HEK293 (cell line): Measurements from ENCODE around the gene RORC.

Experiments
- CTCF ChIA-PET: fragments of 350-600 bp; formaldehyde crosslinking; extraction: SDS; loops from one replicate; lab custom pipeline; 2021; ENCODE audit warnings: antibody characterized with exemption; lab: Yijun Ruan, JAX
- POLR2A ChIA-PET: fragments of 300-600 bp; formaldehyde crosslinking; extraction: SDS; loops from one replicate; lab custom pipeline; 2020; ENCODE audit warnings: antibody characterized with exemption, inconsistent platforms; lab: Yijun Ruan, JAX
- H3K27ac ChIP-seq: fragments of 200-500 bp; sonication (Bioruptor generic); 2 replicates; pipeline ENCODE4 v1.5.1; 2014; ENCODE audit warnings: low read depth, low read length, control low read depth, inconsistent platforms; ENCODE audit errors: extremely low read depth
- H3K36me3 ChIP-seq, 2 experiments: fragments of 200-500 bp in 1 of 2; sonication (Bioruptor generic) in 1 of 2; 1 replicate in 1 of 2; 2 replicates in 1 of 2; pipeline ENCODE4 v1.5.1; 2014 to 2017; ENCODE audit warnings: inconsistent platforms in 2 of 2, low read length in 2 of 2; ENCODE audit not compliant: control insufficient read depth in 2 of 2, insufficient read depth in 1 of 2
- H3K4me1 ChIP-seq: fragments of 200-500 bp; sonication (Bioruptor generic); 2 replicates; pipeline ENCODE4 v1.5.1; 2014; ENCODE audit warnings: mild to moderate bottlenecking, low read length, inconsistent platforms; ENCODE audit not compliant: control insufficient read depth, insufficient read depth
- H3K4me3 ChIP-seq: 2 replicates; pipeline ENCODE4 v1.5.1; 2011; ENCODE audit warnings: low read depth, mild to moderate bottlenecking, control low read depth, low read length, moderate library complexity
- H3K9me3 ChIP-seq: fragments of 200-500 bp; sonication (Bioruptor generic); 2 replicates; pipeline ENCODE4 v1.5.1; 2014; ENCODE audit warnings: low read depth, low read length, inconsistent platforms; ENCODE audit not compliant: control insufficient read depth, insufficient read depth
- BCL11A ChIP-seq: fragments of 450-650 bp; formaldehyde crosslinking; IDR thresholded peaks from 2 replicates; pipeline ENCODE4 v1.5.1; 2016; ENCODE audit warnings: low read depth, missing biosample characterization, missing genetic modification characterization
- FEZF1 ChIP-seq: fragments of 450-650 bp; formaldehyde crosslinking; IDR thresholded peaks from 2 replicates; pipeline ENCODE4 v1.5.1; 2016; ENCODE audit warnings: missing biosample characterization, missing genetic modification characterization
- IKZF3 ChIP-seq: fragments of 450-650 bp; IDR thresholded peaks from 2 replicates; pipeline ENCODE4 v1.5.0; 2018; ENCODE audit warnings: missing biosample characterization, mild to moderate bottlenecking, missing genetic modification characterization, moderate library complexity
- KLF17 ChIP-seq: fragments of 450-650 bp; formaldehyde crosslinking; IDR thresholded peaks from 2 replicates; pipeline ENCODE4 v1.5.1; 2016; ENCODE audit warnings: missing biosample characterization, missing genetic modification characterization
- OVOL3 ChIP-seq: fragments of 450-650 bp; formaldehyde crosslinking; IDR thresholded peaks from 2 replicates; pipeline ENCODE4 v1.5.1; 2016; ENCODE audit warnings: missing biosample characterization, missing genetic modification characterization
- REST ChIP-seq: fragments of 450-650 bp; formaldehyde crosslinking; IDR thresholded peaks from 2 replicates; pipeline ENCODE4 v1.5.1; 2016; ENCODE audit warnings: missing biosample characterization, missing genetic modification characterization
- ZBTB1 ChIP-seq: fragments of 450-650 bp; formaldehyde crosslinking; IDR thresholded peaks from 2 replicates; pipeline ENCODE4 v1.5.1; 2016; ENCODE audit warnings: missing biosample characterization, missing genetic modification characterization
- ZFP37 ChIP-seq: fragments of 450-650 bp; formaldehyde crosslinking; IDR thresholded peaks from 2 replicates; pipeline ENCODE4 v1.5.1; 2016; ENCODE audit warnings: missing biosample characterization, missing genetic modification characterization
- ZFP69B ChIP-seq: fragments of 450-650 bp; formaldehyde crosslinking; IDR thresholded peaks from 2 replicates; pipeline ENCODE4 v1.5.1; 2016; ENCODE audit warnings: missing biosample characterization, missing genetic modification characterization
- ZNF10 ChIP-seq: fragments of 450-650 bp; formaldehyde crosslinking; IDR thresholded peaks from 2 replicates; pipeline ENCODE4 v1.5.1; 2017; ENCODE audit warnings: missing biosample characterization, missing genetic modification characterization
- ZNF114 ChIP-seq: fragments of 450-650 bp; formaldehyde crosslinking; IDR thresholded peaks from 2 replicates; pipeline ENCODE4 v1.5.0; 2017; ENCODE audit warnings: missing biosample characterization, missing genetic modification characterization
- ZNF133 ChIP-seq: fragments of 450-650 bp; formaldehyde crosslinking; IDR thresholded peaks from 2 replicates; pipeline ENCODE4 v1.5.1; 2016; ENCODE audit warnings: missing biosample characterization, missing genetic modification characterization
- ZNF155 ChIP-seq: fragments of 450-650 bp; formaldehyde crosslinking; IDR thresholded peaks from 2 replicates; pipeline ENCODE4 v1.5.1; 2016; ENCODE audit warnings: missing biosample characterization, missing genetic modification characterization
- ZNF23 ChIP-seq: fragments of 450-650 bp; formaldehyde crosslinking; IDR thresholded peaks from 2 replicates; pipeline ENCODE4 v1.5.1; 2016; ENCODE audit warnings: missing biosample characterization, missing genetic modification characterization, borderline replicate concordance
- ZNF280C ChIP-seq: fragments of 450-650 bp; formaldehyde crosslinking; IDR thresholded peaks from 2 replicates; pipeline ENCODE4 v1.5.1; 2016; ENCODE audit warnings: missing biosample characterization, missing genetic modification characterization
- ZNF324 ChIP-seq: fragments of 450-650 bp; formaldehyde crosslinking; IDR thresholded peaks from 2 replicates; pipeline ENCODE4 v1.5.1; 2016; ENCODE audit warnings: missing biosample characterization, missing genetic modification characterization
- ZNF341 ChIP-seq: fragments of 450-650 bp; formaldehyde crosslinking; IDR thresholded peaks from 2 replicates; pipeline ENCODE4; 2016; ENCODE audit warnings: low read depth, missing biosample characterization, missing genetic modification characterization
- ZNF404 ChIP-seq: fragments of 450-650 bp; formaldehyde crosslinking; IDR thresholded peaks from 2 replicates; pipeline ENCODE4 v1.5.1; 2017; ENCODE audit warnings: missing biosample characterization, missing genetic modification characterization
- ZNF433 ChIP-seq: fragments of 450-650 bp; formaldehyde crosslinking; IDR thresholded peaks from 2 replicates; pipeline ENCODE4 v1.5.1; 2016; ENCODE audit warnings: missing biosample characterization, missing genetic modification characterization, low read depth
- ZNF473 ChIP-seq: fragments of 450-650 bp; formaldehyde crosslinking; IDR thresholded peaks from 2 replicates; pipeline ENCODE4 v1.5.1; 2017; ENCODE audit warnings: missing biosample characterization, missing genetic modification characterization
- ZNF488 ChIP-seq: fragments of 450-650 bp; formaldehyde crosslinking; IDR thresholded peaks from 2 replicates; pipeline ENCODE4 v1.5.1; 2016; ENCODE audit warnings: missing biosample characterization, missing genetic modification characterization
- ZNF501 ChIP-seq: fragments of 450-650 bp; formaldehyde crosslinking; IDR thresholded peaks from 2 replicates; pipeline ENCODE4 v1.5.1; 2016; ENCODE audit warnings: missing biosample characterization, missing genetic modification characterization
- ZNF510 ChIP-seq: fragments of 450-650 bp; formaldehyde crosslinking; IDR thresholded peaks from 2 replicates; pipeline ENCODE4 v1.5.1; 2018; ENCODE audit warnings: mild to moderate bottlenecking, missing genetic modification characterization, missing biosample characterization; ENCODE audit not compliant: insufficient replicate concordance
- ZNF768 ChIP-seq: fragments of 450-650 bp; formaldehyde crosslinking; IDR thresholded peaks from 2 replicates; pipeline ENCODE4 v1.5.1; 2018; ENCODE audit warnings: missing biosample characterization, mild to moderate bottlenecking, missing genetic modification characterization
- ZNF785 ChIP-seq: fragments of 450-650 bp; formaldehyde crosslinking; IDR thresholded peaks from 2 replicates; pipeline ENCODE4 v1.5.1; 2016; ENCODE audit warnings: missing biosample characterization, missing genetic modification characterization
- ZNF837 ChIP-seq: fragments of 450-650 bp; formaldehyde crosslinking; IDR thresholded peaks from 2 replicates; pipeline ENCODE4 v1.5.1; 2016; ENCODE audit warnings: missing biosample characterization, missing genetic modification characterization

RORC gene

GRCh38 chr1:151763990-151764389 is 67.6 kb downstream of the RORC start:
- Histone ChIP-seq H3K4me1 (no peaks in the 10 kb centered on the region), H3K36me3 (peaks cover 17 to 32% of the 10 kb centered on the region in 2 experiments; a peak in 2 of 3 replicates), H3K9me3 (no peaks in the 10 kb centered on the region), H3K4me3 (peak overlapping the region; percentile 93), H3K27ac (peak overlapping the region; percentile 65)
- TF ChIP-seq ZNF473 (tag by site-specific recombination) (no peak), ZNF785 (tag by site-specific recombination) (no peak), BCL11A (no peak), FEZF1 (no peak), ZNF155 (no peak), ZBTB1 (tag by site-specific recombination) (no peak), ZNF280C (tag by site-specific recombination) (no peak), ZNF510 (tag by site-specific recombination) (no peak), ZNF488 (no peak), ZNF133 (tag by site-specific recombination) (no peak), ZNF324 (tag by site-specific recombination) (no peak), OVOL3 (tag by site-specific recombination) (no peak), ZNF768 (tag by site-specific recombination) (no peak), ZNF404 (tag by site-specific recombination) (no peak)
- POLR2A ChIA-PET, result interaction anchor here (1.0 to 1.9 kb wide), 6 partner anchors 16 to 253 kb away, joined by 3 to 11 read pairs (median 6); partner anchors contain the start of genes C2CD4D, CGN, TDRKH and TUFT1
- CTCF ChIA-PET, result interaction anchor here (0.6 to 1.4 kb wide), 3 partner anchors 69 to 512 kb away, joined by 3 to 5 read pairs (median 4); no protein-coding TSS in a partner anchor

GRCh38 chr1:151762941-151763921 is 68.4 kb downstream of the RORC start, which contains the start of gene MRPL9:
MRPL9 (minus strand) TSS chr1:151763496; CDS start chr1:151763479, 17 bp downstream.
- H3K4me1 ChIP-seq, result no peaks in the 10 kb centered on the region
- peaks cover 17 to 39% of the 10 kb centered on the region in 2 experiments; a peak in 2 of 3 replicates for H3K36me3 ChIP-seq
- ChIA-PET POLR2A (interaction anchor here (0.7 to 1.9 kb wide), 11 partner anchors 17 to 482 kb away, joined by 3 to 11 read pairs (median 3); partner anchors contain the start of genes C2CD4D, CGN, POGZ and TDRKH), CTCF (interaction anchor here (0.5 to 1.4 kb wide), 7 partner anchors 28 to 511 kb away, joined by 3 to 5 read pairs (median 3); no protein-coding TSS in a partner anchor)
- H3K4me3 ChIP-seq, result peak within 1 kb of the TSS; percentile 93
- H3K27ac ChIP-seq, result peak within 1 kb of the TSS; percentile 65
- no peaks in the 10 kb centered on the region for H3K9me3 ChIP-seq
- peak; percentile 73 for TF ChIP-seq ZNF501 (tag by site-specific recombination)
- TF ChIP-seq KLF17 (tag by site-specific recombination), result peak; percentile 47
- no peak for TF ChIP-seq ZFP69B (tag by site-specific recombination)
- no peak for TF ChIP-seq ZNF837 (tag by site-specific recombination)
- 0 out of 2 replicates have a peak, but pooled peaks have one; percentile 35 for TF ChIP-seq ZFP37 (tag by site-specific recombination)
- TF ChIP-seq ZNF10 (tag by site-specific recombination), result no peak
- no peak for TF ChIP-seq ZNF23
- no peak for TF ChIP-seq ZNF114 (tag by site-specific recombination)
- TF ChIP-seq IKZF3 (tag by site-specific recombination), result no peak
- TF ChIP-seq ZNF433 (tag by site-specific recombination), result no peak
- no peak for TF ChIP-seq REST
- TF ChIP-seq ZNF341 (tag by site-specific recombination), result peak; percentile 17; the same call in 1 of the 2 replicates
